Epithelial cell of umbilical artery (primary cell): ENCODE results near the gene ADGRG7. TPM values are rescaled to one million over a fixed set of nuclear protein-coding genes. Genes with fewer than 3 reads are reported as not detected.

ENCODE experiments used
- total RNA-seq: library from RNA; depleted of rRNA; stranded (reverse); fragments of >200 nt; gene quantifications from 2 replicates; pipeline ENCODE4 v1.2.3, GENCODE V29; 2014

Gene ADGRG7
- total RNA-seq = 0.30 TPM in 1 of 2 replicates, not detected in the other

GRCh38 chr3:100609305-100609704 is at the start of gene ADGRG7:
ADGRG7 (plus strand) TSS chr3:100609601; CDS start chr3:100609857, 256 bp downstream.

GRCh38 chr3:100708989-100709841 is 99.8 kb downstream of the ADGRG7 start, which contains the start of gene TFG:
TFG (plus strand) TSS chr3:100709494; CDS start chr3:100713686, 4,192 bp downstream.

Other genes starting within 250 kb of the ADGRG7 start
- 46.8 and 50.8 TPM in 2 replicates for gene TOMM70, start 208.5 kb upstream of the ADGRG7 start, total RNA-seq
- gene LNP1, start 208.1 kb upstream of the ADGRG7 start, total RNA-seq = 2.6 and 3.2 TPM in 2 replicates
- gene TMEM45A, start 117.0 kb upstream of the ADGRG7 start, total RNA-seq = 2.3 and 3.6 TPM in 2 replicates
- gene TFG, start 99.9 kb downstream of the ADGRG7 start, total RNA-seq = 71.6 and 73.7 TPM in 2 replicates